Glutamatergic neuron (in vitro differentiated cells): Measurements from ENCODE around the gene RNF10. TPM values are rescaled to one million over a fixed set of nuclear protein-coding genes. Genes with fewer than 3 reads are reported as not detected.
"Not testable (repeated sequence)": the region's sequence is repeated elsewhere in the genome, so short reads cannot be mapped to it uniquely, and the experiment has no call there.

ENCODE experiments used
- DNase-seq: peaks from one replicate; pipeline ENCODE4 v3.0.0; 2022
- H3K27ac Mint-ChIP-seq: one replicate; pipeline ENCODE4 v1.8.0; 2020; ENCODE audit warnings: mild to moderate bottlenecking, mixed read lengths, inconsistent platforms; ENCODE audit not compliant: unreplicated experiment
- H3K27me3 Mint-ChIP-seq: one replicate; pipeline ENCODE4 v1.8.0; 2020; ENCODE audit warnings: mild to moderate bottlenecking, moderate library complexity, mixed read lengths, inconsistent platforms; ENCODE audit not compliant: unreplicated experiment
- H3K36me3 Mint-ChIP-seq: one replicate; pipeline ENCODE4 v1.8.0; 2020; ENCODE audit warnings: mild to moderate bottlenecking, mixed read lengths, inconsistent platforms; ENCODE audit not compliant: unreplicated experiment
- H3K4me1 Mint-ChIP-seq: one replicate; pipeline ENCODE4 v1.8.0; 2020; ENCODE audit warnings: mild to moderate bottlenecking, low read depth, mixed read lengths, inconsistent platforms; ENCODE audit not compliant: unreplicated experiment
- H3K4me3 Mint-ChIP-seq: one replicate; pipeline ENCODE4 v1.8.0; 2020; ENCODE audit warnings: mild to moderate bottlenecking, mixed read lengths, inconsistent platforms; ENCODE audit not compliant: unreplicated experiment
- H3K9me3 Mint-ChIP-seq: one replicate; pipeline ENCODE4 v1.8.0; 2020; ENCODE audit warnings: mild to moderate bottlenecking, moderate library complexity, mixed read lengths, inconsistent platforms; ENCODE audit not compliant: unreplicated experiment
- CTCF ChIP-seq: fragments of 200-600 bp; sonication (generic); IDR thresholded peaks from one replicate; pipeline ENCODE4 v1.5.0; 2021; ENCODE audit not compliant: partially characterized antibody, unreplicated experiment
- total RNA-seq: library from RNA; stranded (reverse); fragmentation: NEBNext Ultra II Directional; extraction: Animal tissue kit (Norgen Biotek cat#: 25700); gene quantifications from one replicate; pipeline ENCODE4 v1.2.1, GENCODE V29; 2021; ENCODE audit not compliant: unreplicated experiment

The RNF10 gene
- total RNA-seq, 1 donor from 2014 or later: 188 TPM

- H3K27ac Mint-ChIP-seq: peak within 1 kb of the TSS; percentile 100
- DNase-seq: peak; percentile 95
- no peaks in the 10 kb centered on the region for H3K36me3 Mint-ChIP-seq
- H3K4me3 Mint-ChIP-seq: peak within 1 kb of the TSS; percentile 100
- H3K4me1 Mint-ChIP-seq: peaks cover 5% of the 10 kb centered on the region
- H3K27me3 Mint-ChIP-seq: peaks cover 6% of the 10 kb centered on the region
- H3K9me3 Mint-ChIP-seq: peaks cover 9% of the 10 kb centered on the region
- no peak for TF ChIP-seq CTCF
Observed at GRCh38 chr12:120528861-120529525, 5.2 kb upstream of the RNF10 start, which contains the start of gene COQ5. COQ5 (minus strand) TSS chr12:120529158; CDS start chr12:120529141, 17 bp downstream.

GRCh38 chr12:120529641-120530417 lies 4.3 kb upstream of the RNF10 start:
- no peak for DNase-seq
- Mint-ChIP-seq H3K27me3 (peaks cover 7% of the 10 kb centered on the region), H3K9me3 (peaks cover 11% of the 10 kb centered on the region), H3K4me1 (peaks cover 7% of the 10 kb centered on the region), H3K4me3 (peak overlapping the region; percentile 100), H3K36me3 (no peaks in the 10 kb centered on the region), H3K27ac (peak overlapping the region; percentile 100)
- TF ChIP-seq CTCF: no peak

GRCh38 chr12:120530418-120530761 lies 3.8 kb upstream of the RNF10 start:
- H3K36me3 Mint-ChIP-seq, H3K27ac Mint-ChIP-seq, DNase-seq, H3K4me1 Mint-ChIP-seq, H3K4me3 Mint-ChIP-seq, H3K27me3 Mint-ChIP-seq: not testable (repeated sequence)
- peaks cover 11% of the 10 kb centered on the region for H3K9me3 Mint-ChIP-seq

GRCh38 chr12:120532701-120533238 lies 1.4 kb upstream of the RNF10 start:
- no peak for TF ChIP-seq CTCF
- H3K36me3 Mint-ChIP-seq: no peaks in the 10 kb centered on the region
- peaks cover 19% of the 10 kb centered on the region for H3K4me1 Mint-ChIP-seq
- no peak overlapping the region for H3K4me3 Mint-ChIP-seq
- DNase-seq: no peak
- no peak overlapping the region for H3K27ac Mint-ChIP-seq
- H3K27me3 Mint-ChIP-seq: peaks cover 9% of the 10 kb centered on the region
- peaks cover 11% of the 10 kb centered on the region for H3K9me3 Mint-ChIP-seq

GRCh38 chr12:120534703-120535655 lies 823 bp downstream of the RNF10 start:
- peak overlapping the region; percentile 82 for H3K27ac Mint-ChIP-seq
- peak; percentile 74 for DNase-seq
- peaks cover 2% of the 10 kb centered on the region for H3K9me3 Mint-ChIP-seq
- peaks cover 6% of the 10 kb centered on the region for H3K27me3 Mint-ChIP-seq
- no peaks in the 10 kb centered on the region for H3K36me3 Mint-ChIP-seq
- H3K4me3 Mint-ChIP-seq: peak overlapping the region; percentile 93
- no peak for TF ChIP-seq CTCF
- H3K4me1 Mint-ChIP-seq: peaks cover 27% of the 10 kb centered on the region
